Nephron (organoid): Measurements from ENCODE around the gene EPHB6.

Experiments
- H3K27ac Mint-ChIP-seq, 3 experiments: 2 replicates each; pipeline ENCODE4 v1.8.0; 2020; ENCODE audit warnings: mixed read lengths in 3 of 3, mild to moderate bottlenecking in 2 of 3, moderate library complexity in 1 of 3
- H3K27me3 Mint-ChIP-seq: 2 replicates; pipeline ENCODE4 v1.8.0; 2021; ENCODE audit warnings: low read depth, mild to moderate bottlenecking, moderate library complexity, mixed read lengths
- H3K36me3 Mint-ChIP-seq: 2 replicates; pipeline ENCODE4 v1.8.0; 2020; ENCODE audit warnings: low read depth, mixed read lengths
- H3K4me1 Mint-ChIP-seq: 2 replicates; pipeline ENCODE4 v1.8.0; 2020; ENCODE audit warnings: mixed read lengths
- H3K4me3 Mint-ChIP-seq, 3 experiments: 2 replicates each; pipeline ENCODE4 v1.8.0; 2020; ENCODE audit warnings: mild to moderate bottlenecking in 3 of 3, mixed read lengths in 3 of 3, moderate library complexity in 2 of 3
- H3K9me3 Mint-ChIP-seq: 2 replicates; pipeline ENCODE4 v1.8.0; 2020; ENCODE audit warnings: mixed read lengths
- CTCF ChIP-seq, 3 experiments: fragments of 200-600 bp; sonication (generic); IDR thresholded peaks; one replicate each; pipeline ENCODE4 v1.5.0; 2021; ENCODE audit warnings: antibody characterized with exemption in 3 of 3; ENCODE audit not compliant: unreplicated experiment in 3 of 3

The EPHB6 gene

GRCh38 chr7:142874409-142874808 is 19.5 kb downstream of the EPHB6 start:
- Mint-ChIP-seq H3K4me3 (no peak overlapping the region), H3K27me3 (peaks cover 12% of the 10 kb centered on the region), H3K9me3 (no peaks in the 10 kb centered on the region), H3K27ac (no peak overlapping the region), H3K36me3 (peaks cover 18% of the 10 kb centered on the region), H3K4me1 (no peaks in the 10 kb centered on the region)
- TF ChIP-seq CTCF (IDR thresholded peaks at IDR 0.05; ENCODE audit: unreplicated experiment in 3 of 3), result no peak

DNA sequence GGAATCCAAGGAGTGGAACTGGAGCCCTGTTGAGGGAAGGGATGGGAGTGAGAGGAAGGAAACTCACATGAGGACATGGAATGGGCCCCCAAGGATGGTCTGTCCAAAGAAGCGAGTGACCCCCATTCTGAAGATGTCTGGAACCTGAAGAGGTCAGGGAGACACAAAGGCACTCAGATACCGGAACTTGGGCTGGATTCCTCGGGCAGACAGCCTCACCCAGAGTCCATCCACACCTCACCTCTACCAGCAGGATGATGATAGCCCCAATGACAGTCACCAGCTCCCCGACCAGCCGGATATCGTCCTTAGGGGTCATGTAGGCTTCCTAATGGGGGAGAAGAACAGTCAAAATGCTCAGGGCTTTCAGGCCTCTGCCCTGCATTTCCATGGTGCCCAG is 20.0 kb downstream of the EPHB6 start:
- H3K9me3 Mint-ChIP-seq, result no peaks in the 10 kb centered on the region
- H3K27ac Mint-ChIP-seq, result no peak overlapping the region
- no peak overlapping the region for H3K4me3 Mint-ChIP-seq
- peaks cover 14% of the 10 kb centered on the region for H3K36me3 Mint-ChIP-seq
- no peaks in the 10 kb centered on the region for H3K4me1 Mint-ChIP-seq
- H3K27me3 Mint-ChIP-seq, result peaks cover 15% of the 10 kb centered on the region
- TF ChIP-seq CTCF (IDR thresholded peaks at IDR 0.05; ENCODE audit: unreplicated experiment in 3 of 3), result no peak

- Mint-ChIP-seq H3K27ac (no peak overlapping the region), H3K9me3 (no peaks in the 10 kb centered on the region), H3K27me3 (peaks cover 21% of the 10 kb centered on the region), H3K36me3 (peaks cover 10% of the 10 kb centered on the region), H3K4me3 (no peak overlapping the region), H3K4me1 (no peaks in the 10 kb centered on the region)
- TF ChIP-seq CTCF (IDR thresholded peaks at IDR 0.05; ENCODE audit: unreplicated experiment in 3 of 3), result no peak
These were observed 20.6 kb downstream of the EPHB6 start for GRCh38 chr7:142875456-142875855.

- H3K27ac Mint-ChIP-seq, result no peak overlapping the region
- no peaks in the 10 kb centered on the region for H3K4me1 Mint-ChIP-seq
- no peak overlapping the region for H3K4me3 Mint-ChIP-seq
- H3K9me3 Mint-ChIP-seq, result no peaks in the 10 kb centered on the region
- peaks cover 7% of the 10 kb centered on the region for H3K36me3 Mint-ChIP-seq
- TF ChIP-seq CTCF (IDR thresholded peaks at IDR 0.05; ENCODE audit: unreplicated experiment in 3 of 3), result no peak
- H3K27me3 Mint-ChIP-seq, result peaks cover 28% of the 10 kb centered on the region
These were observed 21.5 kb downstream of the EPHB6 start for GRCh38 chr7:142876236-142876960.

- no peaks in the 10 kb centered on the region for H3K4me1 Mint-ChIP-seq
- no peak overlapping the region for H3K4me3 Mint-ChIP-seq
- H3K9me3 Mint-ChIP-seq, result no peaks in the 10 kb centered on the region
- H3K36me3 Mint-ChIP-seq, result peaks cover 4% of the 10 kb centered on the region
- no peak for TF ChIP-seq CTCF (IDR thresholded peaks at IDR 0.05; ENCODE audit: unreplicated experiment in 3 of 3)
- no peak overlapping the region for H3K27ac Mint-ChIP-seq
- peaks cover 28% of the 10 kb centered on the region for H3K27me3 Mint-ChIP-seq
These were observed 22.4 kb downstream of the EPHB6 start for GRCh38 chr7:142876991-142877910.
